MV-4-11 (cell line): ENCODE data around the gene SENP5.
"Not testable (repeated sequence)": the region's sequence is repeated elsewhere in the genome, so short reads cannot be mapped to it uniquely, and the experiment has no call there.

Source experiments
- DNase-seq: peaks from one replicate; lab custom pipeline; 2025; lab: John Stamatoyannopoulos, UW

SENP5 gene, protein sequence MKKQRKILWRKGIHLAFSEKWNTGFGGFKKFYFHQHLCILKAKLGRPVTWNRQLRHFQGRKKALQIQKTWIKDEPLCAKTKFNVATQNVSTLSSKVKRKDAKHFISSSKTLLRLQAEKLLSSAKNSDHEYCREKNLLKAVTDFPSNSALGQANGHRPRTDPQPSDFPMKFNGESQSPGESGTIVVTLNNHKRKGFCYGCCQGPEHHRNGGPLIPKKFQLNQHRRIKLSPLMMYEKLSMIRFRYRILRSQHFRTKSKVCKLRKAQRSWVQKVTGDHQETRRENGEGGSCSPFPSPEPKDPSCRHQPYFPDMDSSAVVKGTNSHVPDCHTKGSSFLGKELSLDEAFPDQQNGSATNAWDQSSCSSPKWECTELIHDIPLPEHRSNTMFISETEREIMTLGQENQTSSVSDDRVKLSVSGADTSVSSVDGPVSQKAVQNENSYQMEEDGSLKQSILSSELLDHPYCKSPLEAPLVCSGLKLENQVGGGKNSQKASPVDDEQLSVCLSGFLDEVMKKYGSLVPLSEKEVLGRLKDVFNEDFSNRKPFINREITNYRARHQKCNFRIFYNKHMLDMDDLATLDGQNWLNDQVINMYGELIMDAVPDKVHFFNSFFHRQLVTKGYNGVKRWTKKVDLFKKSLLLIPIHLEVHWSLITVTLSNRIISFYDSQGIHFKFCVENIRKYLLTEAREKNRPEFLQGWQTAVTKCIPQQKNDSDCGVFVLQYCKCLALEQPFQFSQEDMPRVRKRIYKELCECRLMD

DNA sequence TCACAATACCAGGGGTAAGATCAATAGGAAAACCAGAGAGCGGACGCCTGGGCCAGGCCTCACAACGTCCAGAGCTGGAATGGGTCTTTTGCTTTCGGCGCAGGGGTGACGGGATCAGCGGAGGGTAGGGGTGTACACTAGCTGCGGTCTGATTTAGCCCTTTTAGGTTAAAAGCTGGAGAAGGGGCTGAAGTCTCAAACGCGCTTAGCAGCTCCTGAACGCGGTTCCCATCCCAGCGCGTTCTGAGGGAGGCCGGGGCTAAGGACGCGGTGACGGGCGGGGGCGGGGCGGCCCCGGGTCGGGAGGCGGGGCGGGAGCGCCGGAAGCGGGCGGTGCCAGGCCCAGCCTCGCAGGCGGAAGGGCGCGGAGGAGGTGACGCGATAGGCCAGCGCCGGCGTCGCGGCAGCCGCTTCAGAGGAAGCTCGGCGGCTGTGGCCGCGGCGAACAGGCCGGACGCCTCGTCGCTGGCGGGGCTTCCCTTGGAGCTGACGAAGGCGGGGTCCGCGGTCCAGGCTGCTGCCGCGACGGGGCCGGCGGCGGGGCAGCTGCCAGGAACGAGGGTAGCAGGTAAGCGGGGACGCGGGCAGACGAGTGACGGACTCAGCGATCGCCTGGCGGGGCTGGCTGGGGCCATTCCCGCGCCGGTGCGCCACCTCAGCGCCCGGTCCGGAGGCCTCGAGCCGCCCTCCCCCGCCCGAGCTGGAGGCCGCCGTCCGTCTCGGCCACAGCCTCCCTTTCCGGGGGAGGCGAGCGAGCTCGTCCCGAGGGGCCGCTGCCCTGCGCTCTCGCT is at the start of gene SENP5:
TSS of gene SENP5 (plus strand) at position 414 of the 790 bp plus-strand sequence. CDS start 17,262 bp downstream, outside the sequence.
- peak; percentile 77 for DNase-seq

DNA sequence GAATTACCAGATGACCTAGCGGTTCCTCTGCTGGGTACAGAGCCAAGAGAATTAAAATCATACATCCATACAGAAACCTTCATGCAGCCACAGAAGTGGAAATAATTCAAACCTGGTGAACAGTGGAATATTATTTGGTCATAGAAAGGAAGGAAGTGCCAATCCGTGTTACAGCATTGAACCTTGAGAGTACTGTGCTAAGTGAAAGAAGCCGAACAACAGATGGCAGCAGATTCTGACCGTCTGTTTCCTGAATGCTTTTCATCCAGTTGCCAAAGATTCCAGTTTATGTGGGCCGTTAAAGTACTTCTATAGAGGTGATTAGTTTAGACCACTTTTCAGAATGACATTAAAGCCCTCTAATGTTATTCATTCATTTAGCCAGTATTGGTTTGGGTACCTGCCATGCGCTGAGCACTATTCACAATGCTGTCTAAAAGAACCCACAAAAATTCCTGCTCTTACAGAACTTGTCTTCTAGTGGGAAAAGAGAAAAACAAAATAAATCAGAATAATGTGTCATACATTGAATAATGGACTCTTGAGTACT is 45.8 kb upstream of the SENP5 start:
- DNase-seq, result no peak

DNA sequence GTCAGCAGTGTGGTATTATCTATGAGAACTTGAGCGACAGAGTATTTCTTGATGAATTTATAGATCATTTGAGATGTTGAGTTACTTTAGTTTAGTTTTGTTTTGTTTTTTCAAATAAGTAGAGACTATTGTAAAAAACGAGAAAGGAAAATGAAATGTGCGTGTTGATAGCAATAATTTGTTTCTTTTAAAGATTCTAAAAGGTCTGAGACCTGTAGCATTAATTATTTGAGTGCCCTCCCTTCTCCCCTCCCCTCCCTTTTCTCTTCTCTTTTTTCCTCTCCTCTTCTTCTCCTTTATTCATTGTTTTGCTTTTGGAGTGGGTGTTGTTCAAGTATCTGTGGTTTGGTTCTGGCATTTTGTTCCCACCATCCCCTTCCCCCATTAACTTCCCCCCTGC is 38.1 kb upstream of the SENP5 start:
- DNase-seq, result not testable (repeated sequence)

DNA sequence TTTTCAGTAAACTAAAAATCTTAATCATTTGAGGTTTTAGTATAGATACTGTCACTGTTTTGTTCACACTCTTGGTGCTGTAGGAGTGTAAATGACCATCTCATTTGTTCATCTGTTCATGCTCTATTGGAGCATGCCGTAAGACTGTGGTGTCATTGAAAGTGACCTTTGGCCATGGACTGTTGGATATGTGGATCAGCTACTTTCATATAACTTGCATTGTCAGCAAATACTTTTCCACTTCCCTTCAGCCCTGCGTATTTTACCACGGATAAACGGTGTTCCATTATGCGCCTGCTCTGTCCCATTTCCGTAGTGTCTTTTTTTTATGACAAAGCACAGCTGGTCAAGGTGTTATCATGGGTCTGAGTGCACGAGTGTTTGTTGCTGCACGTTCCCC is 32.6 kb upstream of the SENP5 start:
- DNase-seq, result no peak

DNA sequence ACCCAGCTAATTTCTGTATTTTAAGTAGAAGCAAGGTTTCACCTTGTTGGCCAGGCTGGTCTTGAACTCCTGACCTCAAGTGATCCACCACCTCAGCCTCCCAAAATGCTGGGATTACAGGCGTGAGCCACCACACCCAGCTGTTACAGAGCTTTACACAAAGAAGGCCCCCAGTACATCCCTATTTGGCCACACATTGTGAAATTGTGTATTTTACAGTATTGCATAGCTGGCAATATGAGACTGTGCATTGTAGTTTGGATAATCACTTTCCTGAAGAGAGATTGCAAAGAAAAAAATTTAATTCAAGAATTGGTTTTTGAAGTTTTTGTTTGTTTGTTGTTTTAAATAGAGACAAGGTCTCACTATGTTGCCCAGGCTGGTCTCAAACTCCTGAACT is 31.1 kb upstream of the SENP5 start:
- not testable (repeated sequence) for DNase-seq

DNA sequence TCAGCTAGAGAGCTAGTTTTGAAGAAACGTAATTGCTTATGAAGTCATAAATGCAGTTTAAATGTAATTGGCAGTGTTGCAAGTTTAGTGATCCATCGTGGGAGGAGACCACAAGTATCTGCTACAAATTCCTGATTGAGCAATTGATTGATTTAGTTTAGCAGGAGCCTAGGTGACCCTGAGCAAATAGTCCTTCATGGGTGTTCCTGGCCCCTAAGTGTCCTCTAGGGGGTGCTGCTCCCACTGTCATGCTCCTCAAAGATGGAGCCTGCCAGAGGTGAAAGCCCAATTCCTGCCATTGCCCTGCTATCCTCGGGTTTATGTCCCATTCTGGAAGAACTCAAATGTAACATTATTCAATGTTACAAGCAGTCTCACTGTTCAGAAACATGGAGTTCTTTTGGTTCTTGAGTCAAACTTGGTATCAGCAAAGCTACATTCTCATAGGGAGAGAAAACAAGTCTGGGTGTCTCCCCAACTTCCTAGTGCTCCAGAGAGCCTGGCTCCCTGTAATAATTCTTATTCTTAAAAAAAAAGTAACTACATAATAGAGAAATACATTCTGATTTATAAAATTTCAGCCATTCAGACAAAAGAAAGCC is 29.8 kb upstream of the SENP5 start:
- peak; percentile 59 for DNase-seq

DNA sequence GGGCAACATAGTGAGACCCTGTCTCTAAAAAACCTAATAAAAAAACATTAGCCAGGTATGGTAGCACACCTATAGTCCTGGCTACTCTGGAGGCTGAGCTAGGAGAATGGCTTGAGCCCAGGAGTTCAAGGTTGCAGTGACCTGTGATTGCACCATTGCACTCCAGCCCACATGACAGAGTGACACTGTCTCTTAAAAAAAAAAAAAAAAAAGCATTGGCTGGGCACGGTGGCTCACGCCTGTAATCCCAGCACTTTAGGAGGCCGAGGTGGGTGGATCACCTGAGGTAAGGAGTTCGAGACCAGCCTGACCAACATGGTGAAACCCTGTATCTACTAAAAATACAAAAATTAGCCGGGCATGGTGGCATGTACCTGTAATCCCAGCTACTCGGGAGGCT is 28.4 kb upstream of the SENP5 start:
- not testable (repeated sequence) for DNase-seq

DNA sequence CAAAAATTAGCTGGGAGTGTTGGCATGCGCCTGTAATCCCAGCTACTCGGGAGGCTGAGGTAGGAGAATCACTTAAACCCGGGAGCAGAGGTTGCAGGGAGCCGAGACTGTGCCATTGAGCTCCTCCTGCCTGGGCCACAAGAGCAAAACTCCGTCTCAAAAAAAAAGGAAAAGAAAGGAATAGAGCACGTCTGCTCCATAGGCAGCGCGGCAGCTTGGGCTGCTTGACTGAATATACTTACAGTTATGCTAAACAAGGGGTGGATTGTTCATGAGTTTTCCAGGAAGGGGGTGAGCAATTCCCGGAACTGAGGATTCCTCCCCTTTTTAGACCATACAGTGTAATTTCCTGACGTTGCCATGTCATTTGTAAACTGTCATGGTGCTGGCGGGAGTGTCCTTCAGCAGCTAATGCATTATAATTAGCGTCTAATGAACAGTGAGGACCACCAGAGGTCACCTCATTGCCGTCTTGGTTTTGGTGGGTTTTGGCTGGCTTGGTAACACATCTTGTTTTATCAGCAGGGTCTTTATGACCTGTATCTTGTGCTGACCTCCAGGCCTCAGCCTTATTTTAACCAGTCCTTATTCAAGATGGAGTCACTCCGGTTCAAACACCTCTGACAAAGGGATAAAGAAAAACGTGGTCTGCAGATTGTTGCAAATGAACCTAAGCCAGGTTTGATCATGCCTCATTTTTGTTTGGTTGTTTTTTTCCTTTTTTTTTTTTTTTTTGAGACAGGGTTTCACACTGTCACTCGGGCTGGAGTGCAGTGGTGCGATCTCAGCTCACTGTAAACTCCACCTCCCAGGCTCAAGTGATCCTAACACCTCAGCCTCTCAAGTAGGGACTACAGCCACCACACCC is 24.9 kb upstream of the SENP5 start:
- peak; percentile 11 for DNase-seq

DNA sequence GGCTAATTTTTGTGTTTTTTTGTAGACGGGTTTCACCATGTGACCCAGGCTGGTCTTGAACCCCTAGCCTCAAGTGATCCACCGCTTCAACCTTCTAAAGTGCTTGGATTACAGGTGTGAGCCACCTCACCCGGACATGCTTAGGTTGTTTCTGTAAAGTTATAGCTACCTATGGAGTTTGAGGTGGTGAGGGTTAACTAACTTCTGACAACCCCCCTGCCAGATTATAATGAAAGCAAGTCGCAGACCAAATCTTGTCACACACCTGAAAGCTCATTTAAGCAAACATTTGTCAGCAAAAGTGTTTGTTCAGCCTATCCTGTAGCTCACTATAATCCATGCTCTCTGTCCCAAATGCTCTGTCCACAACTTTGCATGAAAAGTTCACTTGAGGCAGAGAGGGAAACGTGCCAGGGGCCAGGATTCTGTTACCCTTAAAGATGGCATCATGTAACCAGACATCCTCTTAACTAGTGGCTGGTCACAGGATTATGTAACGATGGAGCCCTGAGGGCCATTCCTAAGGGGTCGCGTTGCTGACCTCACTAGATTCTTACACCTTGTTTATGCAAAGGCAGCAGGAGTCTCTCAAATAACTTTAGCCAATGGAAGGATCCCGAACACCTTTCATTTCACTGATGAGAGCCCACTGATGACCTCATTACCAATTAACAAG is 24.1 kb upstream of the SENP5 start:
- DNase-seq, result no peak

DNA sequence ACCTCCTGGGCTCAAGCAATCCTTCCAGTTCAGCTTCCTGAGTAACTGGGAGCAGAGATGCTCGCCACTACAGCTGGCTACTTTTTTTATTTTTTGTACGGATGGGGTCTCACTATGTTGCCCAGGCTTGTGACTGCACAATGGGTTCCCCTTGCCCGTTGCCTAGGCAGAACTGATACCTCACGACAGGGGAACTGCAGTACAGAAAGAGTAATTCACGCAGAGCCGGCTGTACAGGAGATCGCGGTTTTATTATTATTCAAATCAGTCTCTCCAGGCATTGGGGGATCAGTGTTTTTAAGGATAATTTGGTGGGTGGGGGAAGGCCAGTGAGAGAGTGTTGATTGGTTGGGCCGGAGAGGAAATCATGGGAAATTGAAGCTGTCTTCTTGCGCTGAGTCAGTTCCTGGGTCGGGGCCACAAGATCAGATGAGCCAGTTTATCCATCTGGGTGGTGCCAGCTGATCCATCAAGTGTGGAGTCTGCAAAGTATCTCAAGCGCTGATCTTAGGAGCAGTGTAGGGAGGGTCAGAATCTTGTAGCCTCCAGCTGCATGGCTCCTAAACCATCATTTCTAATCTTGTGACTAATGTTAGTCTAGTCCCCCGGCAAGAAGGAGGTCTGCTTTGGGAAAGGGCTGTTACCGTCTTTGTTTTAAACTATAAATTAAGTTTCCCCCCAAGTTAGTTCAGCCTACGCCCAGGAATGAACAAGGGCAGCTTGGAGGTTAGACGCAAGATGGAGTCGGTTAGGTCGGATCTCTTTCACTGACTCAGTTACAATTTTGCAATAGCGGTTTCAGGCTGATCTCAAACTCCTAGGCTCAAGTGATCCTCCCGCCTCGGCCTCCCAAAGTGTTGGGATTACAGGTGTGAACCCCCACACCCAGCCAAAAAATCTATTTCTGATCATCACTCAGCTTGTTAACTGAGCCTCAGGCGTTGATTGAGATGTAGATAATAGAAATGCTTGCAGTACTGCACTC is 23.2 kb upstream of the SENP5 start:
- not testable (repeated sequence) for DNase-seq

DNA sequence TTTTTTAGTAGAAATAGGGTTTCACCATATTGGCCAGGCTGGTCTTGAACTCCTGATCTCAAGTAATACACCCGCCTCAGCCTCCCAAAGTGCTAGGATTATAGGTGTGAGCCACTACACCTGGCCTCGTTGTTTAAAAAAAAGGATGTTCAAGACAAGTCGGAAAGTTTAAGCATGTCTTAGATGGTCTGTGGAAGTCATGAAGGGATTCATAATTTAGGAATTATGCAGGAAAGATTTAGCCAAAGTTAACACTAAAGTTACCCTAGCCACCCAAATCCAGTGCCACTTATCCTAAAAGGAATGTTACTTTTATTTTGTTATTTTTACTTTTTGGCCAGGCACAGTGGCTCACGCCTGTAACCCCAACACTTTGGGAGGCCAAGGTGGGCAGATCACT is 19.3 kb upstream of the SENP5 start:
- DNase-seq, result not testable (repeated sequence)

DNA sequence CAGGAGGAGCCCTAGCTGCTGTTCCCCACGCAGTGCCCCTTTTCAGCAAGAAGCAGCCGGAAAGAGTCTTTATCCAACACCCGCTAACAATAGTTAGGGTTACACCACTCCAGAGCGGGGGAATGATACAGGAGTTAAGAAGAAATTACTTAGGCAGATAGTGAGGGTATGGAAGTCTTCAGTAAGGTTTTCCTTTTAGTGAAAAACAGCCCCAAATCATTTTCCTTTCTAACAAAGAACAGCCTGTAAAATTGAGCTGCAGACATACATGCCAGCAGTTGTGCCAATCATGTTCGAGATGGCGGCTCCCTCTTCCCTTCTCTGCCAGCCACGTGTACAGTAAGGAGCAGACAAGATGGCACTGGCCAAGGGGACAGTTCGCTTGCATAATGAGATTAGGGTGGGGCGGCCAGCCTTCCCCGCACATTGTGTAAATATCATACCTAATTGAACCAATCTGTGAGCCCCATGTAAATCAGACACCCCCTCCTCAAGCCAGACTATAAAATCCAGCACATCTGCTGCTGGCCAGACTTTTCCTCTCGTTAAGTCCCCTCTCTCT is 18.5 kb upstream of the SENP5 start:
- DNase-seq, result no peak

DNA sequence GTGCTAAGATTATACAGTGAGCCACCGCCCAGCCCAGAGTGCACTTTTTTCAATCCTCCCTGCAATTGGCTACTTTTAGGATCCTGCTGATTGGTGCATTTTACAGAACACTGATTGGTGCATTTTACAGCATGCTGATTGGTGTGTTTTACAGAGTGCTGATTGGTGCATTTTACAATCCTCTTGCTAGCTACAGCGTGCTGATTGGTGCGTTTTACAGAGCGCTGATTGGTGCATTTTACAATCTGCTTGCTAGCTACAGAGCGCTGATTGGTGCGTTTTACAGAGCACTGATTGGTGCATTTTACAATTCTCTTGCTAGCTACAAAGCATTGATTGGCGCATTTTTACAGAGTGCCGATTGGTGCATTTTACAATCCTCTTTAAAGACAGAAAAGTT is 4.7 kb upstream of the SENP5 start:
- not testable (repeated sequence) for DNase-seq

DNA sequence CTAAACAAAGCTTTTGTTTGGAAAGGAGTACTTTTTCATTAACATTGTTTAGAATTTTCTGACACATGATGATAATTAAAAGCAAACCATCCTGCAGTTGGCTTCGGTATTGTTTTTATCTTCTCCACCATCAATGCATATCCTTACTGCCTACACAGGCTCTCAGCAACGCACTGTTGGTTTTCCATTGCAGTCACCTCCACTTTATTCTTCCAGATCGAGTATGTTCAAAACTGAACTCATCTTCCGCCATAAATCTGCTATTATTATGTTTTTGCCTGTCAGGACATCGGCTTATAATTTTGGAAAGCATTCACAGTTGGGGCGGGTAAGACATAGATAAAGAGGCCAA is 589 bp upstream of the SENP5 start:
- no peak for DNase-seq

DNA sequence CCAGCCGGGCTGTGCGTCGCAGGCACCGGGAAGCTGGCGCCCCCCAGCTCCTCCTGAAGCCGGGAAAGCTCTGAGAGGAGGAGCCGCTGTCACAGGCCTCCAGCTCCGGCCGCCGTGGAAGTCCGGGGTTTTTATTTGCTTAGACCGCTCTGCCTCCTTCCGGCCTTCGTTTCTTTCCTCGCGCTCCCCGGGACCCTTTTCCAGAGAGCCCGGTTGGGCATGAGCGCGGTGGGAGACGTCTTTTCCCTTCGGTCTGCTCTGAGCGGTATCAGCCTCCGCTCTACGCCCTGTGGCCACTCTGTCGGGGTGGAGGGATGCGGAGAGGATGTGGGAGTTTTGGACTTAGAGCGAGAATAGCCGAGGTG is 559 bp downstream of the SENP5 start:
- DNase-seq, result no peak

DNA sequence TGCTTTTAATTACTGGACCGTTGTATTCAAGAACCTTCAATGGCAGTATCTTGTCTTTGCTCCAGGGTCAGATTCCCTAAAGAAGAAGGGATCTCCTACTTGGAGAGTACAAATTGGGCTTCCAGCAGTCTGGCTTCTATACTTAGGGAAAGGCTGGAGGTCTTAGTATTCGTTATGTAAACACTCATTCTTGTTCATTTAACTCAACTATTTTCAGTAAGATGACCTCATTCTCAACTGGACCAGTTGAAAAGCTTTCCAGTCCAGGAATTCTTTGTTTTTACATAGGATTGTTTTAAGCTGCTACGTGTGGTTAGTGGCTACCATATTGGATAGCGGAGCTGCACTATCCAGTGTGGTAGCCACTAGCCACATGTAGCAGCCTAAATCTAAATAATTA is 4.6 kb downstream of the SENP5 start:
- DNase-seq, result no peak

DNA sequence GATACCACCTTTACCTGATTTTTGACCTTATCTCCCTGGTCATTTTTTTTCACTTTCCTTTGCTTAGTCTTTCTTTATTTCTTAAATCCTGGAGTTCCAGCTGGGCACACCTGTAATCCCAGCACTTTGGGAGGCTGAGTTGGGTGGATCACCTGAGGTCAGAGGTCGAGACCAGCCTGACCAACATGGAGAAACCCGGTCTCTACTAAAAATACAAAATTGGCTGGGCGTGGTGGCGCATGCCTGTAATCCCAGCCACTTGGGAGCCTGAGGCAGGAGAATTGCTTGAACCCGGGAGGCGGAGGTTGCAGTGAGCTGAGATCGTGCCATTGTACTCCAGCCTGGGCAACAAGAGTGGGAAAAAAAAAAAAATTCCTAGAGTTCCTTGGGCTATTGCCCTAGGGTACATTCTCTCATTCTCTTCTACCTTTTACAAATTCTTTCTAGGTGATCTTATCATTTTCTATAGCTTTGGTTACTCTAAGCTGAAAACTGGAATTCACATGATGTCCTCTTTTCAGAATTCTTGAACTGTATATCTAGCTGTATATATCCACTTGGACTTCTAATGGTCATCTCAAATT is 6.9 kb downstream of the SENP5 start:
- DNase-seq, result not testable (repeated sequence)

DNA sequence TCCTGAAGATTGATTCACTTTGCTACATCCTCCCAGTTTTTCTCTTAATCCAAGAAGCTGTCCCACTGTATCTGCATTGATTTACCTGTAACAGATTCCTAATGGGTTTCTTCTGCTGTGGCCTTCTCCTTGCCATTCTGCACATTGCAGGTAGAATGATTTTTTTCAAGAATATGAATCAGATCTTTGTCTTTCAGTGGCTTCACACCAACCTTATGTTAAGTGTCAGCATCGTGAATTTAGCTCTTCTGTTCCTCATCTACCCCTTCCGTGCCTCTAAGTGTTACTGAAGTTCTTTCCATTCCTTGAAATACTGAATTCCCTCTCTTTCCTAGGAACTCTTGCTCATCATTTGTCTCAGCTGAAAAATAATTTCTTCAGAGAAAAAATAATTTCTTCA is 7.5 kb downstream of the SENP5 start:
- DNase-seq, result no peak
